SW480 (cell line): ENCODE measurements around the gene CD3G.
"Not testable (repeated sequence)": the region's sequence is repeated elsewhere in the genome, so short reads cannot be mapped to it uniquely, and the experiment has no call there.

Experiments used
- DNase-seq: peaks from one replicate; pipeline ENCODE4 v3.0.0-alpha.2; 2016; ENCODE audit warnings: low spot score

CD3G gene

GRCh38 chr11:118343981-118344515, at the start of gene CD3G:
Gene CD3G (plus strand): TSS chr11:118344344. CDS start chr11:118344424, 80 bp downstream.
- DNase-seq: no peak

DNA sequence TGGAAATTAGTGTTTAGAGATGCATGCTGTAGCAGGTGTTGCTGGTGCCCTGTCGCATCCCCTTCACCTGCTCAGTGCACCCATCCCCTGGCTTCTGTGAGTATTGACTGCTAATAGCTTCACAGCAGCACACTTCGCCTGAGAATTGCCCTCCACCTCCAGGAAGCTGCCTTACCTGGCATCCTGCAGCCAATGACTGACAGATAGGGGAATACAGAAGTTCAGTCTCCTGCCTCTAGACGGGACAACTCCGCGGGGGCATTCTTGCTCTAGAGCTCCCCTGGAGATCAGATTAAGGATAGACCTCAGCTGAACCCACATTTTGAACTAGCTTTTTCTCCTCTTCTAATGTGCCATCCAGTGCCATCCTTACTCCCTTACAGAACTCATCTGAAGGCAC, 48.9 kb upstream of the CD3G start:
- no peak for DNase-seq

GRCh38 chr11:118295815-118296454, 48.2 kb upstream of the CD3G start:
- peak; percentile 75 for DNase-seq

- no peak for DNase-seq
Measured at GRCh38 chr11:118301600-118302195, 42.4 kb upstream of the CD3G start.

- DNase-seq: no peak
Measured at GRCh38 chr11:118304227-118304567, 39.9 kb upstream of the CD3G start.

DNA sequence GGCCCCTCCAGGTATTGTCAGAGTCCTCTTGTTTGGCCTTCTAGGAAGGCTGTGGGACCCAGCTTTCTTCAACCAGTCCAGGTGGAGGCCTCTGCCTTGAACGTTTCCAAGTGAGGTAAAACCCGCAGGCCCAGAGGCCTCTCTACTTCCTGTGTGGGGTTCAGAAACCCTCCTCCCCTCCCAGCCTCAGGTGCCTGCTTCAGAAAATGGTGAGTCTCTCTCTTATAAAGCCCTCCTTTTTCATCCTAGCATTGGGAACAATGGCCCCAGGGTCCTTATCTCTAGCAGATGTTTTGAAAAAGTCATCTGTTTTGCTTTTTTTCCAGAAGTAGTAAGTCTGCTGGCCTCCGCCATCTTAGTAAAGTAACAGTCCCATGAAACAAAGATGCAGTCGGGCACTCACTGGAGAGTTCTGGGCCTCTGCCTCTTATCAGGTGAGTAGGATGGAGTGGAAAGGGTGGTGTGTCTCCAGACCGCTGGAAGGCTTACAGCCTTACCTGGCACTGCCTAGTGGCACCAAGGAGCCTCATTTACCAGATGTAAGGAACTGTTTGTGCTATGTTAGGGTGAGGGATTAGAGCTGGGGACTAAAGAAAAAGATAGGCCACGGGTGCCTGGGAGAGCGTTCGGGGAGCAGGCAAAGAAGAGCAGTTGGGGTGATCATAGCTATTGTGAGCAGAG, 39.4 kb upstream of the CD3G start, which contains the start of gene CD3E:
Gene CD3E (plus strand): TSS at position 163 of the 681 bp plus-strand sequence. CDS start 223 bp downstream, at position 386.
- no peak for DNase-seq

DNA sequence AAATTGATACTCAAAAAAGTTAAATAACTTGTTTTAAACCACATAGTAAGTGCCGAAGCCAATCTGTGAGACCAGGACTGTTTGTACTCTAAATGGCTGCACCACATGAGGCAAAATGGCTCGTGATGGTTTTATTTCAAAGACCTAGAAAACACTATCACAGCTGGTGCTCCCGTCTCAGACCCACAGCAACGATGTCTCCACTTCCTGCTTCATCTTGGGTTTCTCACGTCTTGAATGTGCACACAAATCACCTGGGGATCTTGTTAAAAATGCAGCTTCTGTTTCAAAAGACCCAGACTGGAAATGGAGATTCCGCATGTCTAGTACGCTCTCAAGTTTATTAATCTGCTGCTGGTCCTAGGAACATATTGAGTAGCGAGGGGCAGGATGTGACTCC, 38.4 kb upstream of the CD3G start:
- no peak for DNase-seq

DNA sequence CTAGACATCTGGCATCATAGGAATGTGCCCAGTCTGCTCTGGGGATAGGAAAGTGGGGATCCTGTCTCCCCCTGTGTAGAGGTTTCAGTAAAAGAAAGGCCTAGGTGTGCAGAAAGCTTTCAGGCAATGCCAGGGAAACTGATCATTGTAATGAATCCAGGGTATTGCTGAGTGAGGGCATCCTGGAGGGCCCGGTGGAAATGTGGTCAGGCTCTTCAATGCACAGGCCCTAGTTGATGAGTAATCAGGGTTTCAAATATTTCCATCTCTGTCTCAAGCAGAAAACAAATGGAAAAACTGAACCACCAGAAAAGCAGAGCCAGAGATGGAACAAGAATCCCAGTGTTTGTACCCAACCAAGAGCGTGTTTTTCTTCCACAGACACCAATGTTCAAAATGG, 37.6 kb upstream of the CD3G start:
- no peak for DNase-seq

DNA sequence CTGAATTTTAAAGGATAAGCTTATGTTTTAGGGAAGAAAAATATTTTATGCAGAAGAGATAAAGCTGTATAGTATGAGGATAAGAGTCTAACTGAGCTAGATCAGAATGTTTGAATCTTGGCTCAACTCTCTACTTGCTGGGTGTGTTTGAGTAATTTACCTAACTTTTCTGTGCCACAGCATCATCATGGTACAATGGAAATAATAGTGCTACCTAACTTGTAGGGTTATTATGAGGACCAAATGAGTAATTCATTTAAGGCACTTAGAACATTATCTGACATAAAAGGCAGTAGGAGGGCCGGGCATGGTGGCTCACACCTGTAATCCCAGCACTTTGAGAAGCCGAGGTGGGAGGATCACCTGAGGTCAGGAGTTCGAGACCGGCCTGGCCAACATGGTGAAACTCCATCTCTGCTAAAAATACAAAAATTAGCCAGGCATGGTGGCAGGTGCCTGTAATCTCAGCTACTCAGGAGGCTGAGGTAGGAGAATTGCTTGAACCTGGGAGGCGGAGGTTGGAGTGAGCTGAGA, 35.1 kb upstream of the CD3G start:
- DNase-seq: not testable (repeated sequence)

DNA sequence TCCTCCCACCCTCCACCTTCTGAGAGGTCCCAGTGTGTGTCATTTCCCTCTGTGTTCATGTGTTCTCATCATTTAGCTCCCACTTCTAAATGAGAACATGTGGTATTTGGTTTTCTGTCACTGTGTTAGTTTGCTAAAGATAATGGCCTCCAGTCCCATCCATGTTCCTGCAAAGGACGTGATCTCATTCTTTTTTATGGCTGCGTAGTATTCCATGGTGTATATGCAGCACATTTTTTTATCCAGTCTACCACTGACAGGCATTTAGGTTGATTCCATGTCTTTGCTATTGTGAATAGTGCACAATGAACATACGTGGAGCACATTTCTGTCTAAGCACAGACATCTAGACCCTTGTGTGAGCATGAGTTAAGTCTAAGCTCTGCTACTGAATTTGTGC, 33.9 kb upstream of the CD3G start:
- no peak for DNase-seq

GRCh38 chr11:118310781-118311485, 33.2 kb upstream of the CD3G start:
- no peak for DNase-seq

DNA sequence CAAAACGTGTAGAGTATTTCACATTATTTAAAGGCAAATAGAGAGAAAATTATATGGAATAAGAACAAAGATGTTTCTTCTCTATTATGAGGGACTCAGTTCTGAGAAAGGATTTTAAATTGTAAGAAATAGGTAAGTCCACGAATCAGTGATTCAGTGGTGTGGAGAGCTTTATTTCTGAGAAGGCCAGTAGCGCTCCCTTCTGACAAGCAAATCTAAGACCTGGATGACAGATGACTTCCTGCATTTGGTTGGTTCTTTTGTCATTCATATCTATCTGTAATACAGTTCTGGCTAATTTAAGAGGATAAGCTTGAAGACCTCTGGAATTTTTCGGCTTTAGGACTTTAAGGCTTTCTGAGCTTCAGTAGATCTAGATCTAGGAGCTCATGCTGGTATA, 32.6 kb upstream of the CD3G start:
- DNase-seq: no peak

GRCh38 chr11:118312328-118312727, 31.8 kb upstream of the CD3G start:
- DNase-seq: no peak

GRCh38 chr11:118313242-118313641, 30.9 kb upstream of the CD3G start:
- DNase-seq: no peak

GRCh38 chr11:118314988-118315411, 29.1 kb upstream of the CD3G start:
- no peak for DNase-seq

- DNase-seq: no peak
Measured at GRCh38 chr11:118318124-118318523, 26.0 kb upstream of the CD3G start.

DNA sequence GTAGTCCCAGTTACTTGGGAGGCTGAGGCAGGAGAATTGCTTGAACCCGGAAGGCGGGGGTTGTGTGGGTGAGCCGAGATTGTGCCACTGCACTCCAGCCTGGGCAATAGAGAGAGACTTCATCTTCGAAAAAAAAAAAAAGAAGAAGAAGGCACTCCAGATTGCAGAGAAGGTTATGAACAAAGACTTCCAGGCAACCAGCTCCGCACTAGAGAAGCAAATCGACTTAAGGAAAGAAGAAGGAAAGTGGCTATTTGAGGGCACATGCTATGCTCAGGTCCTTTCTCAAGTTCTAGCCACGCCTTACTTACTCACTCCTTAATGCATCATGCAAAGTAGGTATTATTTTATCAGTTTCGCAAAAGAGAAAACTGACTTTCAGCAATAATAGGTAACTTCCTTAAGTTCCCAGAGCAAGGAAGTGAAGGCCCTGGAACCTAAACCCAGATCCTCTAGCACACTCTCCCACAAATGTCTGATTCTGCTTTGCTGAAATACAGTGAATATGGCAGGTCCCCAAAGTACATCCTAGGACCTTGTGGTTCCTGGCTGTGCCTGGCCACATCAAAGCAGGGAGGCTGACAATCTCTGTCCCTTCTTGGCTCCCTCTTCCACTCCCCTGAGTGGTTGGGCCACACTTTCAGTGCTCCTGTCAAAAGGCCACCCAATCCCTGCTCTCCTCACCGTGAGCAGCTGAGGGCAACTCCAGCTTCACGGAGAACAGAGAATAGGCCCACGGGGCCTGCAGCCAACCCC, 25.4 kb upstream of the CD3G start:
- DNase-seq: peak; percentile 62

- no peak for DNase-seq
Measured at GRCh38 chr11:118319337-118319707, 24.8 kb upstream of the CD3G start.

DNA sequence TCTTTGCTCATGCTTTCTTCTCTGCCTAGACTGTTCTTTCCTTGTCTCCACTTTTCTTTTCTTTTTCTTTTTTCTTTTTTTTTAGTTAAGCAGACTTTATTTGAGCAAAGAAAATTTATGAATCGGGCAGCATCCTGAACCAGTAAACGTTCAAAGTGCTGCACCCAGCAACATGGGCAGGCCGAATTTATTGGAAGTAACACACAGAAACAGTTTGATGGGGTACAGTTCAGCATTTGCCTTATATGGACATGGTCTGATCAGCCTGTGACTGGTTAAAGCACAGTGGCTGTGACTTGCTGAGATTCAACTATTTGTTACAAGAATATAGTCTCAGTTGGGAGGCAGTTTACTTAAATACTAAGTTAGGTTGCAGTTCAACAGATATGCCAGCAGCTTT, 23.6 kb upstream of the CD3G start:
- DNase-seq: no peak

DNA sequence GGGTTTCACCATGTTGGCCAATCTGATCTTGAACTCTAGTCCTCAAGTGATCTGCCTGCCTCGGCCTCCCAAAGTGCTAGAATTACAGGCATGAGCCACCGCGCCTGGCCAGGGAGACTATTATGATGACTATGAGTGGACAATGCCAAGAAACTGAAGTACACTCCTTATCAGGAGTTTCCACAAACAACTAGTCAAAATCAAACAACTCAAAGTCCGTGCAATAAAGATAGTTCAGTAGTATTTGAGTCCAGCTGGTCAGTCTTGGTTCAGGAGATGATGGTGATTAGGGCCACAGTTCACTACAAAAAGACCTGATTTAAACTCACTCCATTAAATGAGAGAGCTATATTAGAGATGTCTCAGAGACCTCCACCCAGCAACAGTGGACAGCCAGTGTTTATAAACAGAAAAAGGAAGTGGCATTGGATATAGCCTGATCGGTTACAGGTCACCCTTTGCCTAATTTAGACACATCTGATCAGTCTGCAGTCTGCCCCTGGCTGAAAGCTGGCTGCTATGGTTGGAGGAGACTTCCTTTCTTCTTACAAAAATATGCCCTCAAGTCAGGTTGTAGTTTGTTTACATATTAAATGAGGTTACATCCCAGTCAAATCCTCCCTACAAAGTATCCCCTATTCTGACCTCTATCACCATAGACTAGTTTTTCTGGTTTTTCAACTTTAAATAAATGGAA, 22.6 kb upstream of the CD3G start:
- no peak for DNase-seq

DNA sequence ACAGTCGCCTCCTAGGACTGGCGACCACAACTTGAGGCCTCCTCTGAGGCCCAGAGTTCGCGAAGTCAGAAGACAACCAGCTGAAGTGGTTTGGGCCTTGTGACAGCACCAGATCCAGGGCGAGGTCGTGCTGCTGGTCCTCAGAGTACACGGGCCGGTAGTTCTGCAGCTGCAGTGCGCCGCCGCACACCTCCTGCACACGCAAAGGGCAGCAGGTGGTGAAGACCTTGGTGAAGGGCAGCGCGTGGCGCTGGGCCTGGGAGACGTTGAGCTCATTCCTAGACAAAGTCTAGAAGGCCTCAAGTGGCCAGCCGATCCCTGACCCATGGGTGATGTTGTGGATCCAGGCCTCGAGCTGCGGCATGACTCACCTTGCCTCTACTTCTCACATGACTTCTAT, 21.4 kb upstream of the CD3G start:
- DNase-seq: no peak
